GM12878 (cell line): ENCODE measurements around the gene TMX4. TPM values are rescaled to one million over a fixed set of nuclear protein-coding genes. Genes with fewer than 3 reads are reported as not detected.

ENCODE experiments used
- BACH1 ChIP-seq: fragments of 450-650 bp; IDR thresholded peaks from 2 replicates; pipeline ENCODE4 v1.6.1; 2017; ENCODE audit warnings: mild to moderate bottlenecking, borderline replicate concordance
- BMI1 ChIP-seq: fragments of 450-650 bp; IDR thresholded peaks from 2 replicates; pipeline ENCODE4 v1.6.1; 2016; ENCODE audit warnings: mild to moderate bottlenecking, moderate library complexity, borderline replicate concordance
- DPF2 ChIP-seq: fragments of 450-650 bp; IDR thresholded peaks from 2 replicates; pipeline ENCODE4 v1.6.1; 2017; ENCODE audit warnings: mild to moderate bottlenecking
- EGR1 ChIP-seq, 2 experiments: IDR thresholded peaks; 1 replicate in 1 of 2; 2 replicates in 1 of 2; pipeline ENCODE4 v1.6.1; 2011 to 2012; ENCODE audit warnings: low read depth in 2 of 2, low read length in 2 of 2, borderline replicate concordance in 1 of 2, mild to moderate bottlenecking in 1 of 2, moderate library complexity in 1 of 2
- FOXM1 ChIP-seq: IDR thresholded peaks from 2 replicates; pipeline ENCODE4 v1.6.1; 2012; ENCODE audit warnings: low read depth, mild to moderate bottlenecking, inconsistent platforms, low read length, moderate library complexity
- GATAD2B ChIP-seq: fragments of 450-650 bp; conservative IDR thresholded peaks from 2 replicates; pipeline ENCODE4 v1.6.1; 2017; ENCODE audit warnings: low read depth, mild to moderate bottlenecking, moderate library complexity
- KDM1A ChIP-seq: fragments of 200-600 bp; sonication (generic); IDR thresholded peaks from 2 replicates; pipeline ENCODE4 v1.6.1; 2016; ENCODE audit warnings: borderline replicate concordance
- MLLT1 ChIP-seq: fragments of 450-650 bp; IDR thresholded peaks from 2 replicates; pipeline ENCODE4 v1.6.1; 2016; ENCODE audit warnings: mild to moderate bottlenecking
- MTA2 ChIP-seq: fragments of 450-650 bp; IDR thresholded peaks from 2 replicates; pipeline ENCODE4 v1.6.1; 2016; ENCODE audit warnings: low read depth, mild to moderate bottlenecking, moderate library complexity
- POLR2AphosphoS2 ChIP-seq: IDR thresholded peaks from 2 replicates; pipeline ENCODE4 v1.6.1; 2011; ENCODE audit warnings: low read depth, mild to moderate bottlenecking, low read length, improper control_type of control experiment, moderate library complexity
- SMARCA5 ChIP-seq: fragments of 450-650 bp; IDR thresholded peaks from 2 replicates; pipeline ENCODE4 v1.6.1; 2017; ENCODE audit warnings: mild to moderate bottlenecking
- SPI1 ChIP-seq: IDR thresholded peaks from 2 replicates; pipeline ENCODE4 v1.6.1; 2011; ENCODE audit warnings: low read depth, mild to moderate bottlenecking, low read length, moderate library complexity, borderline replicate concordance; ENCODE audit not compliant: insufficient read depth
- TARDBP ChIP-seq: IDR thresholded peaks from 2 replicates; pipeline ENCODE4 v1.6.1; 2016; ENCODE audit warnings: borderline replicate concordance
- TCF12 ChIP-seq: IDR thresholded peaks from 2 replicates; pipeline ENCODE4 v1.6.1; 2011; ENCODE audit warnings: low read depth, mild to moderate bottlenecking, low read length
- polyA plus RNA-seq, 11 experiments: library from polyadenylated mRNA; depleted of rRNA in 4 of 11; unstranded in 6 of 11; stranded (reverse) in 5 of 11; fragments of >200 nt; fragmentation: Nextera tagmentation in 4 of 11; fragmentation: Illumina TruSeq in 1 of 11; extraction: Ambion mirVana in 4 of 11; extraction: Trizol in 1 of 11; gene quantifications; 1 replicate in 1 of 11; 2 replicates in 10 of 11; pipeline versions ENCODE4 v1.2.1 to v1.2.3, GENCODE V29; 2011 to 2016; ENCODE audit warnings: inconsistent platforms in 2 of 11, missing spikeins in 2 of 11, low read depth in 1 of 11
- total RNA-seq, 4 experiments: library from RNA; depleted of rRNA in 3 of 4; stranded (reverse); fragments of >200 nt in 3 of 4; fragmentation: Illumina TruSeq in 1 of 4; extraction: Trizol in 1 of 4; gene quantifications; 2 replicates each; pipeline versions ENCODE4 v1.2.1 to v1.2.3, GENCODE V29; 2013 to 2021
- TF ChIP-seq, protein P1 (sequence below): fragments of 450-650 bp; formaldehyde crosslinking; IDR thresholded peaks from 2 replicates; pipeline ENCODE4 v1.4.0; 2020; ENCODE audit warnings: mild to moderate bottlenecking, moderate library complexity

Gene TMX4
- total and polyA plus RNA-seq, 10 of the 15 experiments (the other 5 are each of a cell fraction or from before 2014, with no cell fraction given): 3.9 to 19.9 (median 11.1) TPM

GRCh38 chr20:7935027-7935551, 84.5 kb downstream of the TMX4 start (continued):
- no peak for TF ChIP-seq KDM1A
- TF ChIP-seq GATAD2B: 0 out of 2 replicates have a peak, but pooled peaks have one; percentile 41
- TF ChIP-seq MLLT1: peak; percentile 67; the same call in 1 of the 2 replicates
- TF ChIP-seq SMARCA5: peak; percentile 70
- TF ChIP-seq EGR1 (IDR thresholded peaks at IDR 0.05; ENCODE audit: borderline replicate concordance in 1 of 2, low read depth in 2 of 2, low read length in 2 of 2): no peak
- no peak for TF ChIP-seq POLR2AphosphoS2
- 0 out of 2 replicates have a peak, but pooled peaks have one; percentile 20 for TF ChIP-seq BACH1
- TF ChIP-seq MTA2: peak; percentile 61
- TF ChIP-seq SPI1: peak; percentile 92
- TF ChIP-seq TARDBP: no peak
- TF ChIP-seq TCF12: no peak
- no peak for TF ChIP-seq FOXM1
- TF ChIP-seq BMI1: peak; percentile 61; the same call in 1 of the 2 replicates
- TF ChIP-seq, protein P1, sequence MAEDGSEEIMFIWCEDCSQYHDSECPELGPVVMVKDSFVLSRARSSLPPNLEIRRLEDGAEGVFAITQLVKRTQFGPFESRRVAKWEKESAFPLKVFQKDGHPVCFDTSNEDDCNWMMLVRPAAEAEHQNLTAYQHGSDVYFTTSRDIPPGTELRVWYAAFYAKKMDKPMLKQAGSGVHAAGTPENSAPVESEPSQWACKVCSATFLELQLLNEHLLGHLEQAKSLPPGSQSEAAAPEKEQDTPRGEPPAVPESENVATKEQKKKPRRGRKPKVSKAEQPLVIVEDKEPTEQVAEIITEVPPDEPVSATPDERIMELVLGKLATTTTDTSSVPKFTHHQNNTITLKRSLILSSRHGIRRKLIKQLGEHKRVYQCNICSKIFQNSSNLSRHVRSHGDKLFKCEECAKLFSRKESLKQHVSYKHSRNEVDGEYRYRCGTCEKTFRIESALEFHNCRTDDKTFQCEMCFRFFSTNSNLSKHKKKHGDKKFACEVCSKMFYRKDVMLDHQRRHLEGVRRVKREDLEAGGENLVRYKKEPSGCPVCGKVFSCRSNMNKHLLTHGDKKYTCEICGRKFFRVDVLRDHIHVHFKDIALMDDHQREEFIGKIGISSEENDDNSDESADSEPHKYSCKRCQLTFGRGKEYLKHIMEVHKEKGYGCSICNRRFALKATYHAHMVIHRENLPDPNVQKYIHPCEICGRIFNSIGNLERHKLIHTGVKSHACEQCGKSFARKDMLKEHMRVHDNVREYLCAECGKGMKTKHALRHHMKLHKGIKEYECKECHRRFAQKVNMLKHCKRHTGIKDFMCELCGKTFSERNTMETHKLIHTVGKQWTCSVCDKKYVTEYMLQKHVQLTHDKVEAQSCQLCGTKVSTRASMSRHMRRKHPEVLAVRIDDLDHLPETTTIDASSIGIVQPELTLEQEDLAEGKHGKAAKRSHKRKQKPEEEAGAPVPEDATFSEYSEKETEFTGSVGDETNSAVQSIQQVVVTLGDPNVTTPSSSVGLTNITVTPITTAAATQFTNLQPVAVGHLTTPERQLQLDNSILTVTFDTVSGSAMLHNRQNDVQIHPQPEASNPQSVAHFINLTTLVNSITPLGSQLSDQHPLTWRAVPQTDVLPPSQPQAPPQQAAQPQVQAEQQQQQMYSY (CRISPR knock-in tag): no peak
- TF ChIP-seq DPF2: peak; percentile 61
- TF ChIP-seq, all 136 proteins: peak for 18
